HG02571 (cell line): ENCODE measurements around the gene KCNAB2.

ENCODE experiments used
- ATAC-seq: cut with Tn5 transposase; IDR thresholded peaks from one replicate; pipeline ENCODE4 v1.9.1; 2021; ENCODE audit warnings: mild to moderate bottlenecking, moderate library complexity; ENCODE audit not compliant: unreplicated experiment

KCNAB2 gene

DNA sequence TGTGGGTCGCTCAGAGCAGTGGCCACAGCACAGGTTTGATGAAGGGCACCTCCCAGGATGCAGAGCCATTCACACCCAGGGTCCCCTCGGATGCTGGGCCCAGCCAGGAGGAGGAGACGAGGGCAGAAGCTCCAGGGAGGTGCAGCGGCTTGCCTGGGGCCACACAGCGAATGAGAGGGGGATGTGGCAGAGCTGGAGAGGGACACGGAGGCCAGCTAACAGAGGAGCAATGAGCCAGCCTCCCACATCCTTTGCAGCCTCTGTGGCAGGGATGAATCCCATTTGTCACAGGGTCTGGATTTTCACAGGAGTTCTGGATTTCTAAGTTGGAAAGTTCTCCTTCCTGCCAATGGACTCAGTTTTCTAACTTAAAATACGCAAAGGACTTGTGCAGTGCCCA lies 98.5 kb downstream of the KCNAB2 start:
- no peak for ATAC-seq

DNA sequence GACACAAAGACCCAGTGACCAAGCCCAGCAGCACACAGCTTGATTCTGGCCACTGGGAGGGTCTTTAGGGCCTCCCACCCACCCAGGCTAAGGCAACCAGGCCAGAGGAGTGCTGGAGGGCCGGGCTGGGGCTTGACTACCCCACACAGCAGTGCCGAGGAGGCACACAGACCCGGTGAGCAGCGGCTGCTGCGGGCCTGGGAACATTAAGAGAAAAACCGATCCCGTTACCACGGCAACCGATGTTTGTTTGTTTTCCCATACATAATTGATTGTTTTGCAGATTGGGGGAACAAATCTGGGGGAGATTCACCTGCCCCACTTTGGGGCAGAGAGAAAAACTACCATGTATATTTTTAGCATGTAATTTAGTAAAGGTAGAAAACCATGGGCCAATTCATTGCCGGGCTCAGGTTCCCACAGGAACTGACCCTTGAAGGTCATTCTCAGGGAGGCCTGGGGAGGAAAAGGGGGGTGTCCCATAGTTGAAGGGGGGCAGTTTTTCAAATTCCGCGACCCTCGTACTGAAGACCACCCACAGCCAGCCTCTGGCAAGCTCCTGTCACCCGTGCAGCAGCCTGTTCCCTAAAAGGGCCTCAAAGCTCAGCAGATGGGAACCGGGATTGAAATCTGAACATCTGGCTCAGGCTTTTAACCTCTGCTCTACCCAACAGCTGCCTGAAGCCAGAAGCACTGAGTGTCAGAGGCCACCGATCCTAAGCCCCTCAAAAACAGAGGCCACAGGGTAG lies 99.1 kb downstream of the KCNAB2 start:
- ATAC-seq: no peak

DNA sequence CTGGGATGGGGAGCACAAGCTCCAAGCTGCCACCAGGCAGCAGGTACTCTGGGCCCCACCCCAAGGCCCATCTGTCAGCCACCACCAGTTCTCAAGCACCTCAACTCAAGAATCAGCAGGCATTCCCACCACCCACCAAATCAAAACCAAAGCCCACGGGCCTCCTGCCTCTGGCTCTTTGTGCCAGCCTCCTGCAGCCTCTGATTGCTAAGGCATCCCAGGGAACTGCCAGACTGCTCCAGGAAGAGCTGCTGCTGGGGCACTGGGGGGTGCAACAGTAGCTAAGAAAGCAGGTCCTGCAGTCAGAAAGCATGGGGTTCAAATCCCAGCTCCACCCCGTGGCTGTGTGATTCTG lies 99.7 kb downstream of the KCNAB2 start:
- ATAC-seq: no peak

DNA sequence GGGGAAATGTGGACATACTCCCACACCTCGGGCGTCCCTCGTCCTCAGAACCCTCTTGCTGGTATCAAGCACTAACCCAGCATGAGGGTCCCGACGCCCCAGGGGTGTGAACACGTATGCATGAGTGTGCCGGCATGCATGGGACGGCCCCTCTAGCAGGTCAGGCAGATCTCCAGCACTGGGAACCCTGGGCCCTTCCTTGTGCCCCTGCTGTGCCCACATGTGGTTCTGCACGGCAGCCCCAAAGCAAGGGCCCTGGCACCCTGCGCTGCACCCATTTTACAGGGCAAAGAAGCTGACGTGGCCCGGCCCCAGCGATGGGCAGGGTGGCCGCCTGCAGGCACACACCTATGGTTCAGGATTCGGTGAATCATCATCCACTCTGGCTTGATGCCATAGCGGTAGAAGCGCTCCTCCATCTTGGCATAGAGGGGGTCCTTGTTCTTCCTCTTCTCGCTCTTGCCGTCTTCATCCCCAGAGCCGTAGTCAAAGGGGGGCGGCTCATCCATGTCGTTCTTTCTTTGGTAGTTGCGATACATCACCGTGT lies 100.2 kb downstream of the KCNAB2 start:
- no peak for ATAC-seq

DNA sequence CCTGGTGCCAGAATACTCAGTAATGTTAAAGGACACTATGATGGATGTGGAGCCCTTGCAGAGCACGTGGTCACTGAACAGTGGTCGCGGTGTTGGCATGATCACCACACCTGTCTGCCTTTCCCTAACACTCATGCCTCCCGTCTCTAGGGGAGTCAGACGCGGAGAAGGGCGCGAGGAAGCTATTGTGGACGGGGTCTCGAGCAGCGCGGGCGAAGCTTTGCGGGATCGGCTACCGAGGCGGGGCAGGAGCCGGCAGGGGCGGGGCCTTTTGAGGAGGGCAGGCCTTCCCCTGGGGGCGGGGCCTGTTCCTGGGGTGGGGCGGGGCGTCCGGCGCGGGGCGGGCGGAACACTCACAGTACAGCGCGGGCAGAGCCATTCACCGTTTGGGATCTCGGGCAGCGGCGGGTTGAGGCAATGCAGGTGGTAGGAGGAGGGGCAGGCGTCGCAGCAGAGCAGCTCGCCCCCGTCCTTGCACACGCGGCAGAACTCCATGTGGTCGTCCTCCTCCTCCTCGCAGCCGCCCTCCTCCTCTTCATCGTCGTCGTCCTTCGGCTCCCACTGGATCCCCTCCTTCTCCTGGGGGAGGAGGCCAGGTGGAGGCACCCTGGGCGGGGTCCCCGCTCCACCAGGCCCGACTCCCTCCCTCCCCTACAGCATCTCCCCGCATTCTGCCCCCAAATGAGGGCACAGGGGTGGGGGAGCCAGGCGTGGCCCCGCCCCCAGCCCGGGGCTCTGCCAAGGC lies 103.0 kb downstream of the KCNAB2 start:
- no peak for ATAC-seq

DNA sequence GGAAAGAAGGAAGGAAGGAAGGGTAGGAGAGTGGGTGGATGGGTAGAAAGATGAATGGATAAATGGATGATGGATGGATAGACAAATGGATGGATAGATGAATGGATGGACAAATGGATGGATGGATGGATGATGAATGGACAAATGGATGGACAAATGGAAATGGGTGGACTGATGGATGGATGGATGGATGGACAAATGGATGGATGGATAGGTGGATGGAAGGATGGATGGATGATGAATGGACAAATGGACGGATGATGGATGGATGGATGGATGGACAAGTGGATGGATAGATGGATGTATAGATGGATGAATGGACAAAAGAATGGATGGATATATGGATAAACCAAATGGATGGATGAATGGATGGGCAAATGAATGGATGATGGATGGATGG lies 103.9 kb downstream of the KCNAB2 start:
- no peak for ATAC-seq

DNA sequence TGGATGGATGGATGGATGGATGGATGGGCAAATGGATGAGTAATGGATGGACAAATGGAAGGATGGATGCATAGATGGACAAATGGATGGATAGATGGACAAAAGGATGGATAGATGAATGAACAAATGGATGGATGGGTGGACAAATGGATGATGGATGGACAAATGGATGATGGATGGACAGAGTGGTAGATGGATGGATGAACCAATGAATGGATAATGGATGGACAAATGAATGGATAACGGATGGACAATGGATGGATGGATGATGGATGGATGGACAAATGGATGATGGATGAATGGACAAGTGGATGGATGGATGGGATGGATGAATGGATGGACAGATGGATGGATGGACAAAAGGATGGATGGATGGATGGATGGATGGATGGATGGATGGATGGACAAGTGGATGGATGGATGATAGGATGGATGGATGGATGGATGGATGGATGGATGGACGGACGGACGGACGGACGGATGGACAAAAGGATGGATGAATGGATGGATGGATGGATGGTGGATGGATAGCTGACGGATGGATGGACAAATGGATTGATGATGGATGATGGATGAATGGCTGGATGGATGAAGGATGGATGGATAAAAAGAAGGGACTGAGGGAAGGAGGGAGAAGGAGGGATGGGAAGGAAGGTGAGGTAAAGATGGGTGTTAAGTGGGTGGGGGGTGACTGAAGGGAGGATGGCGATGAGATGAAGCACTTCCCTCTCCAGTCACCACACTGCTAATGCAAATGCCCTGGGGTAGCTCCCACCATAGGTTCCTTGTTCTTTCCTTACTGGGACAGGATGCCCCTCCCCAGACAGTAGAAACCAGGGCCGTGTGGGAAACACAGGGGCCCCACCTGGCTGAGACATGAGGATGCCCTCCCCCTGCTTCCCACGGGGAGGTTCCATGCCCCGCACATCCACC lies 104.6 kb downstream of the KCNAB2 start:
- no peak for ATAC-seq
